Umbilical cord (tissue), 2 donors: Measurements from ENCODE around the gene ZG16. TPM values are rescaled to one million over a fixed set of nuclear protein-coding genes. Genes with fewer than 3 reads are reported as not detected.

Experiments used
- DNase-seq: peaks from one replicate; pipeline ENCODE4 v3.0.0-alpha.2; 2015; ENCODE audit warnings: low spot score
- total RNA-seq: library from RNA; depleted of rRNA; stranded (reverse); fragments of >200 nt; gene quantifications from one replicate; pipeline ENCODE4 v1.2.3, GENCODE V29; 2014; ENCODE audit warnings: low replicate concordance; ENCODE audit not compliant: insufficient read depth

The ZG16 gene
- total RNA-seq, 1 donor from 2014 or later: 2.2 TPM

DNA sequence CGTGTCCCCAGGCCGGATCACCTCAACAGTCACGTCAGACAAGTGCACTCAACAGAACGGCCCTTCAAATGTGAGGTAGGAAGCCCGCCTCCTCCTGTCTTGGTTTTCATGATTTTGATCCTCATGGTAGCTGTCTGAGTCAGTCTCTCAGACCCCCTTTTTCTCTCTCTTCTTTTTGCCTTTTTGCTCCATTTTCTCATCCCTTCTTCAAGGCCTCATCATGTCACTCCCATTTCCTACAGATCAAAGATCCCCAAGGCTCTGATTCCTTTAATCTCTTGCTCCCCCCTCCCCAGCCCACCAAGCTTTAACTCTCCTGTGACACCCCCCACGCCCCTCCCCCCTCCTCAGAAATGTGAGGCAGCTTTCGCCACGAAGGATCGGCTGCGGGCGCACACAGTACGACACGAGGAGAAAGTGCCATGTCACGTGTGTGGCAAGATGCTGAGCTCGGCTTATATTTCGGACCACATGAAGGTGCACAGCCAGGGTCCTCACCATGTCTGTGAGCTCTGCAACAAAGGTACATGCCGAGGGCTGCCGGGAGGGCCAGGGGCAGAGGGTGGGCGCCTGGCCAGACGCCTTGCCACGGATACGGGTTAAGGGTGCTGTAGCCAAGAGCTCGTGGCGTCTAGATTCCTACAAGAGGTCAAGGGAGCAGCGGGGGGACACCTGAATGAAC lies 30.3 kb downstream of the ZG16 start:
- DNase-seq: no peak

DNA sequence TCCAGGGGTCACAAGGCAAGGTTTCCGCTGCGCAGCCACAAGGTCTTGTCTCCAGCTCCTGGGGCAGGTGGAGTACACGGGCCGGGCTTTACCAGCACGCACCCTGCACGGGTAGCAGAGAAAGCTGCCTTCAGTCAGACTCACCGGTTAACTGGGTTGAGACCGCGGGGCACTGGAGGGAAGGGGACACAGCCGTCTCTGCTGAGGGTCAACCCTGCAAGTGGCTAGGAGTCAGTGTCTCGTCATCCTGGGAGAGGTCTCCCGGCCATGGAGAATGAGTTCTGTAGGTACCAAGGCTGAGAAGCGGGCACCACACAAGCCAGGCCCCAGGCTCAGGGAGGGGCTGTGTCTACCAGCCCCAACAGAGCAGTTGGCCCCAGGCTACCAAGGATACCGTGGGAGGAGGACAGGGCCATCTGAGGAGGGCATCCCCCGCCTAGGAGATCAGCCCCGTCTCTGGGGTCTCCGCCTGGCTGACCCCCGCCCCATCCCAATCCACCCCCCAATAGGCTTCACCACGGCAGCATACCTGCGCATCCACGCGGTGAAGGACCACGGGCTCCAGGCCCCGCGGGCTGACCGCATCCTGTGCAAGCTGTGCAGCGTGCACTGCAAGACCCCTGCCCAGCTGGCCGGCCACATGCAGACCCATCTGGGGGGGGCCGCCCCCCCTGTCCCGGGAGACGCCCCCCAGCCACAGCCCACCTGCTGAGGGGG lies 31.1 kb downstream of the ZG16 start:
- no peak for DNase-seq

DNA sequence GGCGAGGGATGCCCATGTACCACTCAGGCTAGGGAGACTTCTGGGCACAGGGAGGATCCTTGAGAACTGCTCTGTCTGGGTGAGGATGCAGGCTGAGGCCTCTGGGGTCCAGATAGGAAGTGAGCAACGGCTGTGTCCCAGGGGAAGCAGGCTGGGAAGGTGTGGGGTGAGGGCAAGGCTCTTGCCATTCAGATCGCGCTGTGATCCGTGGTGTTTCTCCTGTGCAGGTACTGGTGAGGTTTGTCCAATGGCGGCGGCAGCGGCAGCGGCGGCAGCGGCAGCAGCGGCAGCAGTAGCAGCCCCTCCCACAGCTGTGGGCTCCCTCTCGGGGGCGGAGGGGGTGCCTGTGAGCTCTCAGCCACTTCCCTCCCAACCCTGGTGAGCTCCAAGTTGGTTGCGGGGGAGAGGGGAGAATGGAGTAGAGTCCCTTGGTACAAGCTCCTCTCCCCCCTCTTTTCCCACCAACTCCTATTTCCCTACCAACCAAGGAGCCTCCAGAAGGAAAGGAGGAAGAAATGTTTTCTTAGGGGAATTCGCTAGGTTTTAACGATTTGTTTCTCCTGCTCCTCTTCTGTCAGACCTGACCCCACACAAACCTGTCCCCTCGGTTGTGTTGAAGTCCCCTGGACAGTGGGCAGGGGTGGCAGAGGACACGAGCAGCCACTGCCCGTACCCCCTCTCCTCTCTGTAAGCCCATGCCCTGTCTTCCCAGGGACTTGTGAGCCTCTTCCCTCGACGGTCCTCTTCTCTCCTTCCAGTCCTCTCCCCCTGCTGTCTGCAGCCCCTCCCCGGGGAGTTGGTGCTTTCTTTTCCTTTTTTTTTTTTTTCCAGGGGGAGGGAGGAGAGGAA lies 32.0 kb downstream of the ZG16 start:
- DNase-seq: peak; percentile 43

DNA sequence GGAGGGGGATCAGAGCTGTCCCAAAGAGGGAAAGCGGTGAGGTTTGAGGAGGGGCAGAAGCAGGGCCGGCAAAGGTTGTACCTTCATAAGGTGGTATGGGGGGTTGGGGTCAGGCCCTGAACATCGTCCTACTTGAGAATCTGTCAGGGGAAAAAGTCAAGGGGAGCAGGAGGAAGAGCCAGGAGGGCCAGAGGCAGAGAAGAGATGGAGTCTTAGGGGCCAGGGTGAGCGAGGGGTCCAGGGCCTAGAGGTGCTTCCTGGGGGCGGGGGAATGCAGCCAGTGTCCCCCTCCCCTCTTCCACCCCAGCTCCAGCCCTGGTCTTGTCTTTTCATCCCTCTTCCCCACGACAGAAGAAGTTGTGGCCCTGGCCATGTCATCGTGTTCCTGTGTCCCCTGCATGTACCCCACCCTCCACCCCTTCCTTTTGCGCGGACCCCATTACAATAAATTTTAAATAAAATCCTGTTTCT lies 32.7 kb downstream of the ZG16 start:
- DNase-seq: no peak

DNA sequence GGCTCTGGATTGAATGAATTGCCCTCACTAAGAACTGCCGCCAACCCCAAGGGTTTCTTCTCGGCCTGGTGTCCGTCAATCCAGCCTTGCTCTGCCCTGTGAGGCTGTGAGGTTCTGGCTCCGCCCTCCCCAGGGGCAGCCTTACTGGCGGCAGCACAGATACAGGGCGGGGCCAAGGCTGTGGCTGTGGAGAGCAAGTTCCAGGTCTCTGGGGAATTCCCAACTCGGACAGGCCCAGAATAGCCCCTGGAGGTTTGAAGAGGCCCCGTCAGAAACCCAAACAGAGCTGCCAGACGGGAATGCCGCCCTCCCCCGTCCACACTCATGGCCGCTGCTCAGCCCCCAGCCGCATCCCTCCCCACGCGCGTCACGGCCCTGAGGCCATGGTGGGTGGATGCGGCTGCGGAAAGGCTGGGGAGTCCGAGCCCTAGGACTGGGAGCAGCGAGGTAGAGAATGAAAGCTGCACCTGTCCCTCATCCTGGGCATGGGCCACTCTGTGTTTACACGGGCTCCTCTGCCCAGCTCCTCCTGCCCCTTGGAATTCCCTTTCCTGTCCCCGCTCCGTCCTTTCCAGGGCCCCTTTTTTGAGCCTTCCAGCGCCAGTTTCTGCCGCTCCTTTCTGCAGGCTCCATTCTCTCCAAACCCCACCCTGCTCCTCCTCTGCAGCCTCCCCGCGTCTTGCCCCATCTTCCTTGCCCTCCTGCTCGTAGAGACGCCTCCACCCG lies 33.3 kb downstream of the ZG16 start:
- peak; percentile 99 for DNase-seq

DNA sequence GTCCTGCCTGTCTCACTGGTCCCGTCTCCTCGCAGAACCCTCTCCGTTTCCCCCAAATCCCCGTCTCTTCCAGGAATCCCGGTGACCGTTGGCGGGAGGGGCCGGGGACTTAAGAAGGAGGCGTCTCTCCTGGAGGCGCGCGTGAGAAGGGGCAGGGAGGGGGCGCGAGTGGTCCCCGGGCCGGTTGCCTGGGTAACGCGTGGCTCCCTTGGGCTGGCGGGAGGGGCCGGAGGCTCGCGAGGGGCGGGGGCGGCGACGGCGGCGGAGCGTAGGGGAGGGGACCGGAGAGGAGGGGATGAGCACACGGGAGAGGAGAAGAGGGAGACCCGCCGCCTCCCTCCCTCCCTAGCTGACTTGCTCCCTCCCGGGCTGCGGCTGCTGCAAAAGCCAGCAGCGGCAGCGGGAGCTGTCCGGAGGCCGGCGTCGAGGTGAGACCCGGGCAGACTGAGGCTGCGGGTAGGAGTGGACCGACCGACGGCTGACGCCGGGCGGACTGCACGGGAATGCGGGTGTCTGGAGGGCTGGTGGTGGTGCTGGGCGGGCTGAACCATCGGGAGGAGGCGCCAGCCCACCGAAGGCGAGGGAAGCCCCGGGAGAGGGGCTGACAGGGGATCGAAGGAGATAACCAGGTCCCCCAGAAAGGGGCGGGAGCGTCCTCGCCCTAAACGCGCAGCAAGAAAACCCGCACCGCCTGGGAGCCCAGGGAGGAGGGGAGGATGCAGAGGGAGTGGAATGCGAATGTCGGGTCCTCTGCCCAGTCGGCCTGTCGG lies 34.0 kb downstream of the ZG16 start, which contains the start of gene PRRT2:
PRRT2 (plus strand) TSS at position 298 of the 770 bp plus-strand sequence. CDS start 862 bp downstream, outside the sequence.
- peak; percentile 90 for DNase-seq

DNA sequence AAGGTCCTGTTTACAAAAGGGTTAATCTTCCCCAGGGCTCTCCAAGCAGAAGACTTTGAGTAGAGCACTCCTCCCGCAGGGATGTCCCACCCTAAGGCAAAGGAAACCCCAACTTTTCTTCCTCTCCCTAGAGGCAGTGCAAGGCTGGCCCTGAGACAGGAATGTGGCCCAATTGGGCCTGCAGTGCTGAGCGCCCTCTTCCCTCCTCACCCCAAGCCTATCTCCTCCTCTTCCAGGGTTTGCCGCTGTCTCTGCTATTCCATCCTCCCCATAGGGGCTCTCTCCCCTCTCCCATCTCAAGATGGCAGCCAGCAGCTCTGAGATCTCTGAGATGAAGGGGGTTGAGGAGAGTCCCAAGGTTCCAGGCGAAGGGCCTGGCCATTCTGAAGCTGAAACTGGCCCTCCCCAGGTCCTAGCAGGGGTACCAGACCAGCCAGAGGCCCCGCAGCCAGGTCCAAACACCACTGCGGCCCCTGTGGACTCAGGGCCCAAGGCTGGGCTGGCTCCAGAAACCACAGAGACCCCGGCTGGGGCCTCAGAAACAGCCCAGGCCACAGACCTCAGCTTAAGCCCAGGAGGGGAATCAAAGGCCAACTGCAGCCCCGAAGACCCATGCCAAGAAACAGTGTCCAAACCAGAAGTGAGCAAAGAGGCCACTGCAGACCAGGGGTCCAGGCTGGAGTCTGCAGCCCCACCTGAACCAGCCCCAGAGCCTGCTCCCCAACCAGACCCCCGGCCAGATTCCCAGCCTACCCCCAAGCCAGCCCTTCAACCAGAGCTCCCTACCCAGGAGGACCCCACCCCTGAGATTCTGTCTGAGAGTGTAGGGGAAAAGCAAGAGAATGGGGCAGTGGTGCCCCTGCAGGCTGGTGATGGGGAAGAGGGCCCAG lies 34.9 kb downstream of the ZG16 start:
- peak; percentile 18 for DNase-seq

DNA sequence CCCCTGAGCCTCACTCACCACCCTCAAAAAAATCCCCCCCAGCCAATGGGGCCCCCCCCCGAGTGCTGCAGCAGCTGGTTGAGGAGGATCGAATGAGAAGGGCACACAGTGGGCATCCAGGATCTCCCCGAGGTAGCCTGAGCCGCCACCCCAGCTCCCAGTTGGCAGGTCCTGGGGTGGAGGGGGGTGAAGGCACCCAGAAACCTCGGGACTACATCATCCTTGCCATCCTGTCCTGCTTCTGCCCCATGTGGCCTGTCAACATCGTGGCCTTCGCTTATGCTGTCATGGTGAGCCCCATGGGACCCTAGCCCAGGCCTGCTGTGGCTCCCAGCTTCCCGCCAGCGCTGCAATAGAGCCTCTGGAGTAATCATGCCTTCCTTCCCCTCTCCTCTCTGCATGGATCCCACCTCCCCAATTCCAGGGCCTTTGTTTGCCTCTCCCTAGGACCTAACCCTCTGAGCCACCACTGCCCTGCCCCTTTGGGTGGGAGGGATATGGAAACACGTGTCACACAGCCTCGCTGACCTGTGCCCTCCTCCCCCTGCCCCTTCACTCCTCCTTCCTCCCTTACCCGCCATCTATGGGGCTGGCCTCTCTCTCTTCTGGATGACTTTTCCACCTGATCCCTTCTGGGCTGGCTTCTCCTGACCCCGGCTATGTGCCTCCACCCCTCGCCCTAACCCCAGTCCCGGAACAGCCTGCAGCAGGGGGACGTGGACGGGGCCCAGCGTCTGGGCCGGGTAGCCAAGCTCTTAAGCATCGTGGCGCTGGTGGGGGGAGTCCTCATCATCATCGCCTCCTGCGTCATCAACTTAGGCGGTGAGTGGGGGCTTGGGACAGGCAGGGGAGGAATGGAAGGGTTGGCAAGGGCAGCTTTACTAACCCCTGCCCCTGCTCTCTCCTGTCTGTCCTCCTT lies 35.8 kb downstream of the ZG16 start:
- DNase-seq: no peak

DNA sequence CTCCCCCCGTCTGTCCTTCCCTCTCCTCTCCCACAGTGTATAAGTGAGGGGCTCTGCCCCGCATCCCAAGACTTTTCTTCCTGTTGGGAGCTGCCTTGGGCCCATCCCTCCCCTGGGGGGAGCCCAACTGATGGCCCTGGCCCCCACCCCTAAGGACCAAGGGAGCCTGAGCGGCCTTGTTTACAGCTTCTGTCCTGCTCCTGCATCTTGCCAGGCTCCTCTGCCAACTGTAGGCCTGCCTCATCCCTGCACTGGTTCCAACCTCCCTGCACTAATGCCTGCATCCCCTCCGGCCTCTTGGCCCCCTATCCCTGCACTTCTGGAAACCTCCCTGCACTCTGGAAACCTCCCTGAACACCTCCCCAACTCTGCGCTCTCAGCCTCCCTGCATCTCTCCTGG lies 36.5 kb downstream of the ZG16 start:
- no peak for DNase-seq

DNA sequence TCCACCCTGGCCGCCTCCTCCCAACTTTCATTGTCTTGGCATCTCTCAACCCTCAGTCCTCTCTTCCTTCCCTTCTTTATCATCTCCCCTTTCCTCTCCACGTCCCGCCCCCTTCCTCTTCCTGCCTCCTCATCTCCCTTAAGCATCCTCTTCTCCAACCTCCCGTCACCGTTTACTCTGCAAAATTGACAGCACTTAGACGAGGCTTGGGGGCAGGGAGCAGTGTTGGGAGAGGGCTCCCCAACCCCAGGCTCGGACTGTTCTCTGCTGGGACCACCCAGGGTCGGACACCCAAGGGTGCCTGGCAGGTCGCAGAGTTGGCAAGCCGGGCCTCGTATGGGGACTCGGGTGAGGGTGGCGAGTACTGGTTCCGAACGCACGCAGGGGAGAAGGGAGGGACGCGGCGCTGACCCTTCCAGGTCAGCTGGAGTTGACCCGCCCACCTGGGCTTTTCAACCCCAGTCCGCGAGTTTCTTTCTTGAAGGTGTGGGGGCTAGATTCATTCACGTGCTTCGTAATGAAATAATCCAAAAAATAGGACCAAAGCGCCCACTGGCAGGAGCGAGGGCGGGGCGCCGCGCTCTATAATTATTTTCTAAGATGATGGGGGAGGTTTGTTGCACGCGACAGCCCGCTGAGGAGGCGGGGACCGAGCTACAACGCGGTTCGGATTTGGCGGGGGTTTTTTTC lies 37.1 kb downstream of the ZG16 start:
- peak; percentile 34 for DNase-seq

DNA sequence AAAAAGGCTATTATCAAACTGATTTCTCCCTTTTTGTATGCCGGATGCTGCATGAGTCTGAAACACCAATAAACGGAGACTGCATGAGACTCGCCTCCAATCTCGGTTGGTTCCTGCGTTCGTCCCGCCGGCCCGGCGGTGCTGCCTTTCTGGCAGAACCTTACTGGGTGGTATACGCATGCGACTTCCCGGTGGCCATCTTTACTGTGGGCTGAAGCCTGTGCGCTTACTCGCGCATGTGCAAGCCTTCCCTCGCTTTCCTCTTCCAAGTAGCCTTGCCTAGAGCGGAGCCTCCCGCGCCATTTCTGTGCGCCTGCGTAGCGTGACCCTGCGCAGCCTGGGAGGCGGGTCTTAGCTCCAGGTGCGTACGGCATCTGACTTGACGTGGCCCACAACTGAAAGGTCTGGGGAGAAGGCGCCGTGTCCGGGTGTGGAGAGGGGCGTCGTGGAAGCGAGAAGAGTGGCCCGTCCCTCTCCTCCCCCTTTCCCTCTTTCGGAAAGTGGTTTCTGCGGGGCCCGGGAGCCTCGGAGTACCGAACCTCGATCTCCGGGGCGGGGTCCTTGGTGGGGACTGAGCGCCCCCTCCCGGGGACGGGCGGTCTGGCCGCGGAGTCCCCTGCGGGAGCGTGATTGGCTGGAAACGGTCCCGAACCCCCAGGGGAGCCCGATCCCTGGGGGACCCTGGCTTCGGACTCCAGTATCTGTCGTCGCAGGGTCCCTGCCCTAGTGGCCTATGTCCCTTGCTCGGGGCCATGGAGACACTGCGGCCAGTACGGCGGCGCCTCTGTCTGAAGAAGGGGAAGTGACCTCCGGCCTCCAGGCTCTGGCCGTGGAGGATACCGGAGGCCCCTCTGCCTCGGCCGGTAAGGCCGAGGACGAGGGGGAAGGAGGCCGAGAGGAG lies 38.0 kb downstream of the ZG16 start, which contains the start of gene PAGR1:
PAGR1 (plus strand) TSS at position 360 of the 901 bp plus-strand sequence; CDS start at position 734, 374 bp downstream.
- DNase-seq: peak; percentile 99

DNA sequence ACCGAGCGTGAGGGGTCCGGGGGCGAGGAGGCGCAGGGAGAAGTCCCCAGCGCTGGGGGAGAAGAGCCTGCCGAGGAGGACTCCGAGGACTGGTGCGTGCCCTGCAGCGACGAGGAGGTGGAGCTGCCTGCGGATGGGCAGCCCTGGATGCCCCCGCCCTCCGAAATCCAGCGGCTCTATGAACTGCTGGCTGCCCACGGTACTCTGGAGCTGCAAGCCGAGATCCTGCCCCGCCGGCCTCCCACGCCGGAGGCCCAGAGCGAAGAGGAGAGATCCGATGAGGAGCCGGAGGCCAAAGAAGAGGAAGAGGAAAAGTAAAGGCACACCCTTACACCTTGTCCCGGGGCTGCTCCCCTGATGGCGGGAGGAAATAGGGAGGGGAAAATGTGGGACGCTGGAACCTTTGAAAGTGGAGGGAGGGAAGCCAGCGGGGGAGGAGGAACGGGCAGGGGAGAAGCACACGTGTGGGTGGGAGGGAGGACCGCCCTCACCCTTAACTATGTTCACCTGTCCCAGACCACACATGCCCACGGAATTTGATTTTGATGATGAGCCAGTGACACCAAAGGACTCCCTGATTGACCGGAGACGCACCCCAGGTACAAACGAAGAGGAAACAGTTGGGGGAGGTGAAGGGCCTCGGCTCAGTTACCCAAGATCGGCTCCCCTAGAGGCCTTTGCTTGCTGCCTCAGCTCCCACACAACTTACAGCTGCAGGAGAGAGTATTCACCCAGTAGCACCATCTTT lies 38.8 kb downstream of the ZG16 start:
- peak; percentile 83 for DNase-seq

DNA sequence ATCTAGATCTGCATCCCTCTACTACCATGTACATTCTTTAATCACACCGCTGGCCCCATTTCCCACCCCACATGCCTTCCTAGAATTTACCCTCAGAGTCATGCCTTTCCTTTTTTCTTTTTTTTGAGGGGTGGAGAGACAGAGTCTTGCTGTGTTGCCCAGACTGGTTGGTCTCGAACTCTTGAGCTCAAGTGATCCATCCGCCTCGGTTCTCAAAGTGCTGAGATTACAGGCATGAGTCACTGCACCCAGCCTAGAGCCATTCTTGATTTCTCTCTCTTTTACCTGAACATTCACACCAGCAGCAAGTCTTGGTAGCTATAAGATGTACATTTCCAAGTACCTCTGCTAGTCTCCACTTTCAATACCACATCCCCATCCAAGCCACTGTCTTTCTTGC lies 40.0 kb downstream of the ZG16 start:
- DNase-seq: no peak

DNA sequence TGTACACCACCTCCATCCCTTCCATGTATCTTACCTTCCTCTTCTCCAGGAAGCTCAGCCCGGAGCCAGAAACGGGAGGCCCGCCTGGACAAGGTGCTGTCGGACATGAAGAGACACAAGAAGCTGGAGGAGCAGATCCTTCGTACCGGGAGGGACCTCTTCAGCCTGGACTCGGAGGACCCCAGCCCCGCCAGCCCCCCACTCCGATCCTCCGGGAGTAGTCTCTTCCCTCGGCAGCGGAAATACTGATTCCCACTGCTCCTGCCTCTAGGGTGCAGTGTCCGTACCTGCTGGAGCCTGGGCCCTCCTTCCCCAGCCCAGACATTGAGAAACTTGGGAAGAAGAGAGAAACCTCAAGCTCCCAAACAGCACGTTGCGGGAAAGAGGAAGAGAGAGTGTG lies 41.5 kb downstream of the ZG16 start:
- DNase-seq: no peak

DNA sequence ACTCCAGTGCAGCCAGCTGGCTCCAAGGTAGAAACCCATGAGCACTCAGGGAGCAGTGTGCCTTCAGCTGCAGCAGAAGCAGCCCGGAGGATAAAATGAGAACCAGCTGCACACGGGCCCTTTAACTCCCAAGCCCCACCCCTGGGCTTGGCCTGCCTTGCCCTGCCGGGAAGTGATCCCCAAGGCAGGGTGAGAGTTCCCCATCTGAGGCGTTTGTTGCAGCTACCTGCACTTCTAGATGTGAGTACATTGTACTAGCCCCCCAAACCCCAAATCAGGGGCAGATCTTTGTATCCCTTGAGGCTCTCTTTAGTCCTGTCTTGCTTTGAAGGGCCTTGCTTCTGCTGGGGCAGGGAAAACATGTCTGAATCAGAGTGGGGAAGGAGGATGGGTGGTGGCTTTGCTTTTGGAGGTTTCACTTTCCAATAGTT lies 42.2 kb downstream of the ZG16 start, which contains the start of gene MVP:
MVP (plus strand) TSS at position 192 of the 431 bp plus-strand sequence. CDS start 10,088 bp downstream, outside the sequence.
- peak; percentile 89 for DNase-seq
